K562 (cell line): Measurements from ENCODE around the gene PREX1.

ENCODE experiments used
- CHD1 ChIP-seq: fragments of 200-600 bp; sonication (generic); IDR thresholded peaks from one replicate; pipeline ENCODE4 v1.6.1; 2012; ENCODE audit warnings: mild to moderate bottlenecking, moderate library complexity, low read length, inconsistent platforms
- CTCF ChIP-seq, 3 experiments: IDR thresholded peaks in 2 of 3; conservative IDR thresholded peaks in 1 of 3; 2 replicates each; pipeline ENCODE4 v1.5.1; 2011 to 2012; ENCODE audit warnings: low read length in 3 of 3, mild to moderate bottlenecking in 3 of 3, control low read depth in 2 of 3, improper control_type of control experiment in 1 of 3, inconsistent platforms in 1 of 3, low read depth in 1 of 3, mixed read lengths in 1 of 3, moderate library complexity in 1 of 3; ENCODE audit not compliant: insufficient read depth in 2 of 3
- EGR1 ChIP-seq: fragments of 450-650 bp; conservative IDR thresholded peaks from 2 replicates; pipeline ENCODE4 v1.6.1; 2017; ENCODE audit warnings: mild to moderate bottlenecking
- JUNB ChIP-seq: fragments of 450-650 bp; formaldehyde crosslinking; conservative IDR thresholded peaks from 2 replicates; pipeline ENCODE4 v1.4.0; 2020; ENCODE audit warnings: mild to moderate bottlenecking
- RCOR1 ChIP-seq, 2 experiments: IDR thresholded peaks; 2 replicates each; pipeline ENCODE4 v1.6.1; 2012; ENCODE audit warnings: low read depth in 2 of 2, low read length in 2 of 2, borderline replicate concordance in 1 of 2, improper control_type of control experiment in 1 of 2
- ZNF277 ChIP-seq: fragments of 250-450 bp; sonication (Bioruptor Pico); IDR thresholded peaks from 2 replicates; pipeline ENCODE4 v1.8.0; 2022; ENCODE audit warnings: inconsistent platforms, mild to moderate bottlenecking, moderate library complexity, borderline replicate concordance

DNA sequence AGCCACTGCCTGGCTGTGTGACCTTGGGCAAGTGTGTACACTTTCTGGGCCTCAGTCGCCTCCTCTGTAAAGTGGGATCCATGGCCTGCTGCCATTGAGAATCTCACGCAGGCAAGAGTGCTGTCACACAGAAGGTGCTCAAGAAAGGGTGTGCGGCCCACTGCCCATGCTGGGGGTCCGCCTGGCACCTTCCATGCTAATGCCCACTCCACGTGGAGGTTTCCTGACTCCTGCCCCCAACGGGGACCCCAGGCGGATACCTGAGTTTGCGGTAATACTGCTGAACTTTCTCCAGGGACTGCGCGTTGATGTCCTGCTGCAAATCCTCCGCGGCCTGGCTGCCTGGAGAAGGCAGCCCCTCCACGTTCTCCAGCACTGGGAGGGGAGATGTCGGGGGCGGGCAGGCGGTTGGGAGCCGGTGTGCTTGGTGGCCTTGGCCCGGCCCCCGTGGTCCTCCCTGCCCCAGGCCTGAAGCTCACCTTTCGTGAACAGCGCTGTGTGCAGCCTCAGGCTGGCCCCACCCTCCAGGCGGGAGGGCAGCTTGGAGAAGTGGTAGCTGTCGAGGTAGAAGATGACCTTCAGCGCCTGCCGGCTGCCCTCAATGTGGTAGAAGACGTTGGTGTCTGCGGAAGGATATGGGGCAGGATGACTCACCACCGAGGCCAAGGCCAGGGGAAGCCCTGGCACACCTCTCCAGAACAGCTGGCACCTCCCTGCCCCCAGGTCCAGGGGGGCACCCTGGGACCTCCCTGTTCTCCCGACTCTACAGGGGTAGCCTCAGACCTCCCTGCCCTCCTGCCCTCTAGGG is 195.6 kb downstream of the PREX1 start:
- no peak for TF ChIP-seq CHD1
- TF ChIP-seq JUNB, result no peak
- no peak for TF ChIP-seq CTCF (IDR thresholded peaks at IDR 0.05 in 2 of 3, conservative IDR thresholded peaks at IDR 0.05 in 1 of 3; ENCODE audit: insufficient read depth in 2 of 3, low read depth in 1 of 3, low read length in 3 of 3)
- no peak for TF ChIP-seq ZNF277 (CRISPR knock-in tag)
- no peak for TF ChIP-seq EGR1
- TF ChIP-seq RCOR1 (IDR thresholded peaks at IDR 0.05; ENCODE audit: borderline replicate concordance in 1 of 2, low read depth in 2 of 2, low read length in 2 of 2), result no peak
